HG03575 (cell line): ENCODE results near the gene DSE.

ENCODE experiments used
- ATAC-seq: cut with Tn5 transposase; IDR thresholded peaks from one replicate; pipeline ENCODE4 v1.9.1; 2021; ENCODE audit not compliant: unreplicated experiment, insufficient number of reproducible peaks, low FRiP score; ENCODE audit errors: extremely low read depth

DSE gene

DNA sequence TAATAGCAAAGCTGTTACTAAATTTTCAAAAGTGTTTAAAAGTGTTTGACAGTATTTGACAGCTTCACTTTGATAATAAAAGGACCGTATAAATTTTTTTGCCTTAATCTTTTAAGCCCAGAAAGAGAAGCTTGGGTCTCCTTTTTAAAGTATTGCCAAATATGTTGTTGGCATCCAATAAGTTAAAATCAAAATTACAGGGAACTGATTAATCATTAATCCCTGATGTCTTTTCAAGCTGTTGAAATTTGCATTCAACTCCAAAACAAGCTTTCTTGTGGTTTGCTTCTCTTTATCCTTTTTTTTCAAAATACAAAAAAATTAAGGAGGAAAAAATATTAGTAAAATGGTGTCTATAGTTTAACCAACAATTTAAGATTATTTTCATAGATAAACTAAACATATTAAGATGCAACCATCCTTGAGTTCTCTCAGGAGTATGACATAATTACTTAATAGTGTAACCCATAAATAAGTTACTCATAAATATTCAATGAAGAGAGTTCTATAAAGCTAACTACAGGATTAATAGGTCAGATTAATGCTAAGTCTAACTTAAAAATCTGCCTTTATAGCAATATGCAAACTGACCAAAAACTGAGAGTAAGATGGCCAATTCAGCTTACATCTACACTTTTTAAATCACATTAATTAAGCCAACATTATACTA is 63.4 kb downstream of the DSE start:
- no peak for ATAC-seq

DNA sequence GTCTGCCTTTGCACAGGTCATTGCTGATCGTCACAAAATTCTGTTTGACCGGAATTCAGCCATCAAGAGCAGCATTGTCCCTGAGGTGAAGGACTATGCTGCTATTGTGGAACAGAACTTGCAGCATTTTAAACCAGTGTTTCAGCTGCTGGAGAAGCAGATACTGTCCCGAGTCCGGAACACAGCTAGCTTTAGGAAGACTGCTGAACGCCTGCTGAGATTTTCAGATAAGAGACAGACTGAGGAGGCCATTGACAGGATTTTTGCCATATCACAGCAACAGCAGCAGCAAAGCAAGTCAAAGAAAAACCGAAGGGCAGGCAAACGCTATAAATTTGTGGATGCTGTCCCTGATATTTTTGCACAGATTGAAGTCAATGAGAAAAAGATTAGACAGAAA is 65.8 kb downstream of the DSE start:
- ATAC-seq = no peak

DNA sequence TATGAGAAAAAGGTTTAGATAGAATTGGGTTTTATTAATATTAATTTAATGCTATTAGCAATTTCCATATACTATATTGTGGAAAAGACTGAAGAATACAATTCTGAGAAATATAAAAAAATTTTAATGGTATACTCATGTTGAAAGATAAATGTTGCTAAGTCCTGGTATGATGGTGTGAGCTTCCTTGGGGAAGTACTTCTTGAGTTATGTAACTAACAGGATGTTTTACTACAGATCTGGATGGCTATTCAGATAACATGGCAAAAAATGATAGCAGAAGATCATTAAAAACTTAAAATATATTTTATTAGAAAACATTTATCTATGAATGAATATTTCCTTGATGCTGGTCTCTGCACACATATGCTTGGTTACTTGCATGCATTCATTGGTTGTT is 66.9 kb downstream of the DSE start:
- no peak for ATAC-seq

DNA sequence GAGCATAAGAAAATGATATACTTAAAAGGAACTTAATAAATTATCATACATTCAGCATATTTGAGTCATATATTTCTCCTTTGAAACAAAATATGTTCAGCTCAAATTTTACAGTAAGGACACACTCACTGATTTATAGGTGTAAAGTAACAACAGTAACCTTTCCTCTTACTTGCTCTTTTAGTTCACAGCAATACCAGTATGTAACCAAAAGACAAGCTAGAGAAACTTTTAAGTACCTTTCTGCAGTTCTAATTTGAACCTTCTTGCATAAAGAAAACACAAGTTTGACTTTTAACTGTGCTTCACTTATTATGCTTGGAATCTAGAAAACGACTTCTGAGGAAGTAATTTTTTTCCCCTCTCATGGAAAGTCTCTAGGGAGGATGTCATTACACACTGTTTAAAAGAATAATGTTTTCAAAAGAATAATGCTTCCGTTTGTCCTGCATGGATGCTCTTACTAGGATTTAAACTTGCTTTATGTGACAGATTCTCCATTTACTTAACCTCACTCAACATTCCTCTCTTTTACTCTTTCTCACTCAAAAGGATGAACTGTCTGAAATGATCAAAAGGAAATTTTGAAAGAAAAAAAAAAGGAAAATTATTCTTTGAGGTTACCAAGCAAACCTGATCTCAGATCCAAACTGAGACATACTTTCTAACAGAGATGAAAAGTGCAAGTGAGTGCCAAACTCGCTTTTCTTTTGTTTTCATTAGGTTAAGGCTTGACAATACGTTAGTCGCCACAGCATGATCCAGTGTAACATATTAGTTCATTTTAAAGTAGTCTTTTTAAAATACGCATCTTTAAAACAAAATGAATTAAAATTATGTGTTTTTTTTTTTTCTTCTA is 68.1 kb downstream of the DSE start:
- ATAC-seq = no peak

- ATAC-seq = no peak
Measured at GRCh38 chr6:116439522-116440051, 68.8 kb downstream of the DSE start.

GRCh38 chr6:116443105-116443504 is 72.4 kb downstream of the DSE start:
- ATAC-seq = no peak

DNA sequence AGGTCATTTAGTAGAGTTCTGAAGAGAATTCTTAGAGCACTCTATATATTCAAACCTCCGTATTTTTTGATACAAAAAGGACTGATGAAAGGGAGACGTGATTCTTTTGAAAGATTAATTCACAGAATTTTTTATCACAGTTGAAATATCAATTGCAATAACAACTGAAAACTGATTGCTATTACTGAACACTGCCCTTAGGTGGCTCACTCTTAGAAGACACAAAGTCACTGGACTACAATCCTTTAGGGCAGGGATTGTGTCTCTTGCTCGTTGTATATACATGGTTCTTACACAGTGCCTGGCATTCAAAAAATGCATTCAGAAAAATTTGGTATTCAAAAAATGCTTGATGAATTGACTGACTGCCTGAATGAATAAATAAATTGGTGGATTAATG is 73.3 kb downstream of the DSE start:
- ATAC-seq = no peak

GRCh38 chr6:116444575-116444974 is 73.8 kb downstream of the DSE start:
- ATAC-seq = no peak

DNA sequence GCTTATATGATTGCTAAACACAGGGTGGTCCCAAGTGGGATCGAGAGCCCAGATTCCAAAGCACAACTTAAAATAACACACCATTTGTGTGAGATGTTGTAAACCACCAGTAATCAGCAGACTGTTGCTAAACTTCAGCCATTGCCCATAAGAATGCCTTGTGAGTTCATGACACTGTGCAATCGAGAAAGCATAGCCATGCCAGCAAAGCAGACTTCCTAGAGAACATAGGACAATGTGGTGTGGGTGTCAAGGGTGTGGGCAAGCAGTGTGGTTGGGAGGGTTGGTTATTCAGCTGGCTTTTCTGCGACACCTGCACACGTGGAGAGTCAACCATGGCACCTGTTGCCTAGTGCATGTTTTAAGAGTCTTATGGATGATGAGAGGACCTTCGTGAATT is 74.4 kb downstream of the DSE start:
- ATAC-seq = no peak

- no peak for ATAC-seq
Measured at GRCh38 chr6:116446399-116446798, 75.7 kb downstream of the DSE start.

DNA sequence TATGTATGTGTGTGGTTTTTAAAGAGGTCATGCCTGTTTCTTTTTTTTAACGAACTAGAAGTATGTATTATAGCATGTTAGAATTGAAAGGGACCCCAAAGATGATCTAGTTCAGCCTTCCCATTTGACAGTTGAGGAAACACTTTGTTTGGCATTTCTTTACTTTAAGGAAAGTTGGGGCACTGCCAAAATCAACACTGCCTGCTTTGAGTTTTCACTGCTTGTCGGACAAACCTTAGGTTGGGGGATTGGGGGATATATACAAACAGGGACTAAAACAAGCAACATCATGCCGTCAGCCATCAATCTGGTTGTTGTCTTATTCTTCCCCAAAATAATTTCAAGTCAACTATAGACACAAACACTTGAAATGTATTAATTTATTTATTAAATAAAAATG is 76.3 kb downstream of the DSE start:
- ATAC-seq = no peak

DNA sequence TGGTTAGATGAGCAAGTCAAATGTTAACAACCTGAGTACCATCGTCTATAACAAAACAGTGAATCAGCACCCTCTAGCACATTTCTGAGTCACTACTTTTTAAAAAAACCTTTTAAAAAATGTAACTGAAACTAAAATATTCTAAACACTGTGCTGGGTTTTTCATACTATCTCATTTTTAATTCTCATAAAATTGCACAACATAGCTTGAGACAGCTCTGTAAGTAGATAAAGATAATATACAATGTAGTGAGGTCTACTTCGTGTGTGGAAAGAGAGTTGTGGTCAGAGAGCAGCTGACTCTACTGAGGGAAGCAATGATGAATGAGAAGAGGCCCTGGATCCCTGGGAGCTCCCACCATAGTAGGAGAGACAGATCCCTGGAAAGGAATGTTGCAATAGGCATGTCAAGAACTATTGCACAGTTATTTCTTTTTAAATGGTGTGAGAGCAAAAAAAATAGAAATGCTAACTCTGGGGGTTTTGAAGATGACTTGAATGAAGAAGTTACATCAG is 76.8 kb downstream of the DSE start:
- no peak for ATAC-seq

- no peak for ATAC-seq
Measured at GRCh38 chr6:116449565-116449964, 78.8 kb downstream of the DSE start.

GRCh38 chr6:116450185-116450710 is 79.5 kb downstream of the DSE start:
- ATAC-seq = no peak

GRCh38 chr6:116450769-116451740 is 80.3 kb downstream of the DSE start:
- ATAC-seq = peak; percentile 85

GRCh38 chr6:116451916-116452315 is 81.2 kb downstream of the DSE start:
- ATAC-seq = no peak

GRCh38 chr6:116452531-116452930 is 81.8 kb downstream of the DSE start:
- ATAC-seq = no peak

DNA sequence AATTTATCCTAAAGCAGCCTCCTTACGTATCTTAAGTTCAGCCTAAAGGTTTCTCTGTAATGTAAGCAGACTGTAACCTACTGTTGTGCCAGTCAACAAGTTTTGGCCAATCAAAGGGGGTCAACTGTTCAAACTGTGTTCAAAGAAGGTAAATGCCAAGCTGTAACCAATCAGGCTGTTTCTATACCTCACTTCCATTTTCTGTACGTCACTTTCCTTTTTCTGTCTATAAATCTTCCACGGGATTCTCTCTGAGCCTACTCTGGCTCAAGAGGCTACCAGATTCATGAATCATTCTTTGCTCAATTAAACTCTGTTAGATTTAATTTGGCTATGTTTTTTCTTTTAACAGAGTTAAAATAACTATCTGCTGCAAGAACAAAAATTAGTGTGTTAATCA is 85.4 kb downstream of the DSE start:
- no peak for ATAC-seq

GRCh38 chr6:116456927-116457326 is 86.2 kb downstream of the DSE start:
- no peak for ATAC-seq
